AG04449 (cell line): ENCODE results near the gene E2F7.
A peak's percentile ranks its signal among the peaks of the same experiment; 100 is the strongest.

Source experiments
- CTCF ChIA-PET: fragments of 350-600 bp; formaldehyde crosslinking; extraction: SDS; loops from one replicate; lab custom pipeline; 2021; ENCODE audit warnings: antibody characterized with exemption; lab: Yijun Ruan, JAX
- POLR2A ChIA-PET: fragments of 400-600, 350-600 bp; formaldehyde crosslinking; extraction: SDS; loops from one replicate; lab custom pipeline; 2020; ENCODE audit warnings: antibody characterized with exemption, inconsistent platforms; lab: Yijun Ruan, JAX
- DNase-seq: peaks from one replicate; pipeline ENCODE4 v3.0.0-alpha.2; 2010; ENCODE audit warnings: low read depth, low spot score
- H3K4me3 ChIP-seq: 2 replicates; pipeline ENCODE4 v1.5.1; 2011; ENCODE audit warnings: low read depth, mild to moderate bottlenecking, control low read depth, low read length
- CTCF ChIP-seq: IDR thresholded peaks from one replicate; pipeline ENCODE4 v1.5.1; 2011; ENCODE audit warnings: mild to moderate bottlenecking, moderate library complexity, low read length, control low read depth, inconsistent platforms; ENCODE audit not compliant: insufficient read depth; ENCODE audit errors: missing control alignments

The E2F7 gene

GRCh38 chr12:77058740-77059139, 6.6 kb downstream of the E2F7 start:
- POLR2A ChIA-PET: no interaction called here
- CTCF ChIA-PET: interaction anchor here (0.8 to 6.3 kb wide), 4 partner anchors 10 to 629 kb away, joined by 3 to 81 read pairs (median 3); no protein-coding TSS in a partner anchor
- DNase-seq: no peak
- TF ChIP-seq CTCF: no peak
- no peak overlapping the region for H3K4me3 ChIP-seq

GRCh38 chr12:77054851-77055250, 10.5 kb downstream of the E2F7 start:
- no peak for TF ChIP-seq CTCF
- DNase-seq: no peak
- ChIA-PET POLR2A (no interaction called here), CTCF (interaction anchor here (1.0 to 1.3 kb wide), 2 partner anchors 631 to 643 kb away, joined by 3 read pairs; no protein-coding TSS in a partner anchor)
- H3K4me3 ChIP-seq: no peak overlapping the region

- ChIA-PET CTCF (interaction anchor here (0.8 to 0.9 kb wide), 2 partner anchors 88 to 632 kb away, joined by 3 read pairs; no protein-coding TSS in a partner anchor), POLR2A (no interaction called here)
These were observed 12.1 kb downstream of the E2F7 start for GRCh38 chr12:77053259-77053658.

GRCh38 chr12:77049767-77050353, 15.5 kb downstream of the E2F7 start:
- TF ChIP-seq CTCF: peak; percentile 66
- CTCF ChIA-PET: interaction anchor here (0.7 to 5.9 kb wide), 28 partner anchors 7 to 886 kb away, joined by 3 to 81 read pairs (median 4); partner anchors contain the start of gene E2F7
- H3K4me3 ChIP-seq: no peak overlapping the region
- DNase-seq: no peak
- POLR2A ChIA-PET: no interaction called here

More at GRCh38 chr12:77053259-77053658, 12.1 kb downstream of the E2F7 start:
- no peak for DNase-seq
- H3K4me3 ChIP-seq: no peak overlapping the region
- no peak for TF ChIP-seq CTCF

GRCh38 chr12:77047341-77048109, 17.8 kb downstream of the E2F7 start:
- ChIA-PET POLR2A (no interaction called here), CTCF (interaction anchor here (0.9 to 5.9 kb wide), 13 partner anchors 8 to 879 kb away, joined by 3 to 81 read pairs (median 4); partner anchors contain the start of gene E2F7)
- no peak for TF ChIP-seq CTCF
- H3K4me3 ChIP-seq: no peak overlapping the region
- no peak for DNase-seq

GRCh38 chr12:77046468-77046867, 18.9 kb downstream of the E2F7 start:
- TF ChIP-seq CTCF: no peak
- no peak for DNase-seq
- POLR2A ChIA-PET: no interaction called here
- no peak overlapping the region for H3K4me3 ChIP-seq
- CTCF ChIA-PET: interaction anchor here (0.7 to 5.9 kb wide), 7 partner anchors 9 to 879 kb away, joined by 3 to 81 read pairs (median 6); no protein-coding TSS in a partner anchor
